Neural progenitor cell (in vitro differentiated cells): ENCODE measurements around the gene ST8SIA5. TPM values are rescaled to one million over a fixed set of nuclear protein-coding genes. Genes with fewer than 3 reads are reported as not detected.

ENCODE experiments used
- DNase-seq: peaks from one replicate; pipeline ENCODE4 v3.0.0-alpha.2; 2016; ENCODE audit warnings: low spot score
- H2AFZ ChIP-seq: fragments of 200-600 bp; sonication (generic); replicated peaks from 2 replicates; pipeline ENCODE4 v1.6.1; 2016; ENCODE audit warnings: antibody characterized with exemption
- H3F3A ChIP-seq: fragments of 200-600 bp; sonication (generic); 2 replicates; pipeline ENCODE4 v1.6.1; 2016; ENCODE audit warnings: antibody characterized with exemption, low read depth
- H3K27ac ChIP-seq: fragments of 200-600 bp; sonication (generic); 2 replicates; pipeline ENCODE4 v1.5.1; 2016; ENCODE audit warnings: mild to moderate bottlenecking
- H3K27me3 ChIP-seq: fragments of 200-600 bp; sonication (generic); 2 replicates; pipeline ENCODE4 v1.6.1; 2016; ENCODE audit warnings: mild to moderate bottlenecking, moderate library complexity
- H3K36me3 ChIP-seq: fragments of 200-600 bp; sonication (generic); 2 replicates; pipeline ENCODE4 v1.5.1; 2016
- H3K4me1 ChIP-seq: fragments of 200-600 bp; sonication (generic); 2 replicates; pipeline ENCODE4 v1.6.1; 2016; ENCODE audit warnings: mixed run types
- H3K4me2 ChIP-seq: fragments of 200-600 bp; sonication (generic); 2 replicates; pipeline ENCODE4 v1.6.1; 2016
- H3K4me3 ChIP-seq: fragments of 200-600 bp; sonication (generic); 2 replicates; pipeline ENCODE4 v1.5.1; 2016
- H3K79me2 ChIP-seq: fragments of 200-600 bp; sonication (generic); 2 replicates; pipeline ENCODE4 v1.6.1; 2016; ENCODE audit warnings: low read depth
- H3K9ac ChIP-seq: fragments of 200-600 bp; sonication (generic); 2 replicates; pipeline ENCODE4 v1.6.1; 2016
- H3K9me3 ChIP-seq: fragments of 200-600 bp; sonication (generic); 2 replicates; pipeline ENCODE4 v1.5.1; 2016; ENCODE audit warnings: low read depth
- H4K20me1 ChIP-seq: fragments of 200-600 bp; sonication (generic); 2 replicates; pipeline ENCODE4 v1.6.1; 2016; ENCODE audit warnings: low read depth
- H3K27ac Mint-ChIP-seq: 3 replicates; pipeline ENCODE4 v1.8.0; 2021; ENCODE audit warnings: mixed read lengths
- H3K27me3 Mint-ChIP-seq: 2 replicates; pipeline ENCODE4 v1.8.0; 2022; ENCODE audit warnings: low read depth, mild to moderate bottlenecking, inconsistent platforms, moderate library complexity, mixed read lengths; ENCODE audit not compliant: insufficient read depth
- H3K36me3 Mint-ChIP-seq: 3 replicates; pipeline ENCODE4 v1.8.0; 2021; ENCODE audit warnings: mixed read lengths
- H3K4me1 Mint-ChIP-seq: 3 replicates; pipeline ENCODE4 v1.8.0; 2021; ENCODE audit warnings: mixed read lengths
- H3K4me3 Mint-ChIP-seq: 3 replicates; pipeline ENCODE4 v1.8.0; 2021; ENCODE audit warnings: mild to moderate bottlenecking, moderate library complexity, mixed read lengths
- H3K9me3 Mint-ChIP-seq: 3 replicates; pipeline ENCODE4 v1.8.0; 2020; ENCODE audit warnings: mixed read lengths
- EZH2 ChIP-seq: fragments of 200-600 bp; sonication (generic); IDR thresholded peaks from 2 replicates; pipeline ENCODE4 v1.6.1; 2017; ENCODE audit warnings: antibody characterized with exemption, mild to moderate bottlenecking, moderate library complexity
- EZH2phosphoT487 ChIP-seq: fragments of 200-600 bp; sonication (generic); IDR thresholded peaks from 2 replicates; pipeline ENCODE4 v1.6.1; 2017; ENCODE audit warnings: antibody characterized with exemption
- total RNA-seq: library from RNA; depleted of rRNA; stranded (reverse); fragments of >200 nt; gene quantifications from 2 replicates; pipeline ENCODE4 v1.2.3, GENCODE V29; 2015; ENCODE audit warnings: low replicate concordance
- TF ChIP-seq, protein P1 (sequence below): fragments of 200-600 bp; sonication (generic); IDR thresholded peaks from 2 replicates; pipeline ENCODE4 v1.5.1; 2017; ENCODE audit warnings: antibody characterized with exemption, mild to moderate bottlenecking

ST8SIA5 gene
- total RNA-seq, 1 donor from 2014 or later, result 0.04 TPM

DNA sequence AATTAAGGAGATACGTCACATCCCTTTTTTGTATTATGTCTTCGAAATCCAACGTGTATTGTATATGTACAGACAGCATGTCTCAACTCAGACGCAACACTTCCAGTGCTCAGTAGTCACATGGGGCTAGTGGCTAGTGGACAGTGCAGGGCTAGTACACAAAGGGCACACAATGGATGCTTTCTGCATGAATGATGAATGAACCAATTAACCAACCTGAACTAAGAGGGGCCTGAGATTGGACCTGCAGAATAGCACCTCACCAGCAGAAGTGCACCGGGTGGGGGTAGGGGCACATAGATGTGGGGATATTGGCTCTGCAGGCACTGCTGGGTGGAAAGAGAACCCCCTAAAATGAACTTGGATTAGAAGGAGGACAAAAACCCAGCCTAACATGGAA is 20.7 kb downstream of the ST8SIA5 start:
- peaks cover 3% of the 10 kb centered on the region for H3K4me1 Mint-ChIP-seq
- Histone ChIP-seq H2AFZ (no peak overlapping the region), H3K36me3 (no peaks in the 10 kb centered on the region), H3K4me3 (no peak overlapping the region), H3K27me3 (no peaks in the 10 kb centered on the region), H4K20me1 (no peaks in the 10 kb centered on the region), H3K4me2 (no peak overlapping the region), H3K9me3 (no peaks in the 10 kb centered on the region), H3F3A (no peaks in the 10 kb centered on the region), H3K27ac (no peak overlapping the region), H3K79me2 (no peaks in the 10 kb centered on the region), H3K4me1 (no peaks in the 10 kb centered on the region), H3K9ac (no peak overlapping the region)
- H3K27me3 Mint-ChIP-seq, result peaks cover 5% of the 10 kb centered on the region
- no peak overlapping the region for H3K4me3 Mint-ChIP-seq
- H3K9me3 Mint-ChIP-seq, result peaks cover 9% of the 10 kb centered on the region
- H3K36me3 Mint-ChIP-seq, result no peaks in the 10 kb centered on the region
- no peak for TF ChIP-seq EZH2
- TF ChIP-seq, protein P1, sequence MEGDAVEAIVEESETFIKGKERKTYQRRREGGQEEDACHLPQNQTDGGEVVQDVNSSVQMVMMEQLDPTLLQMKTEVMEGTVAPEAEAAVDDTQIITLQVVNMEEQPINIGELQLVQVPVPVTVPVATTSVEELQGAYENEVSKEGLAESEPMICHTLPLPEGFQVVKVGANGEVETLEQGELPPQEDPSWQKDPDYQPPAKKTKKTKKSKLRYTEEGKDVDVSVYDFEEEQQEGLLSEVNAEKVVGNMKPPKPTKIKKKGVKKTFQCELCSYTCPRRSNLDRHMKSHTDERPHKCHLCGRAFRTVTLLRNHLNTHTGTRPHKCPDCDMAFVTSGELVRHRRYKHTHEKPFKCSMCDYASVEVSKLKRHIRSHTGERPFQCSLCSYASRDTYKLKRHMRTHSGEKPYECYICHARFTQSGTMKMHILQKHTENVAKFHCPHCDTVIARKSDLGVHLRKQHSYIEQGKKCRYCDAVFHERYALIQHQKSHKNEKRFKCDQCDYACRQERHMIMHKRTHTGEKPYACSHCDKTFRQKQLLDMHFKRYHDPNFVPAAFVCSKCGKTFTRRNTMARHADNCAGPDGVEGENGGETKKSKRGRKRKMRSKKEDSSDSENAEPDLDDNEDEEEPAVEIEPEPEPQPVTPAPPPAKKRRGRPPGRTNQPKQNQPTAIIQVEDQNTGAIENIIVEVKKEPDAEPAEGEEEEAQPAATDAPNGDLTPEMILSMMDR, result no peak
- no peak for TF ChIP-seq EZH2phosphoT487
- DNase-seq, result no peak
- H3K27ac Mint-ChIP-seq, result no peak overlapping the region

DNA sequence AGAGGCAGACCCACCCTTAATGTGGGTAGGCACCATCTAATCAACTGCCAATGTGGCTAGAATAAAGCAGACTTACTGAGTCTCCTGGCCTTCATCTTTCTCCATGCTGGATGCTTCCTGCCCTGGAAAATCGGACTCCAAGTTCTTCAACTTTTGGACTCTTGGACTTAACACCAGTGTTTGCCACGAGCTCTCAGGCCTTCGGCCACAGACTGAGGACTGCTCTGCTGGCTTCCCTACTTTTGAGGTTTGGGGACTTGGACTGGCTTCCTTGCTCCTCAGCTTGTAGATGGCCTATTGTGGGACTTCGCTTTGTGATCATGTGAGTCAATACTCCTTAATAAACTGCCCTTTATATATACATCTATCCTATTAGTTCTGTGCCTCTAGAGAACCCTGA is 21.9 kb downstream of the ST8SIA5 start:
- Histone ChIP-seq H3K79me2 (no peaks in the 10 kb centered on the region), H3K4me1 (no peaks in the 10 kb centered on the region), H3K4me2 (no peak overlapping the region), H3K9me3 (no peaks in the 10 kb centered on the region), H3K27ac (no peak overlapping the region), H3K27me3 (no peaks in the 10 kb centered on the region), H3K36me3 (no peaks in the 10 kb centered on the region), H3K4me3 (no peak overlapping the region), H2AFZ (no peak overlapping the region), H4K20me1 (no peaks in the 10 kb centered on the region), H3K9ac (no peak overlapping the region), H3F3A (no peaks in the 10 kb centered on the region)
- no peak for TF ChIP-seq EZH2phosphoT487
- no peak for TF ChIP-seq EZH2
- TF ChIP-seq, protein P1, result no peak
- H3K9me3 Mint-ChIP-seq, result peaks cover 15% of the 10 kb centered on the region
- H3K27me3 Mint-ChIP-seq, result peaks cover 5% of the 10 kb centered on the region
- no peak overlapping the region for H3K27ac Mint-ChIP-seq
- H3K4me1 Mint-ChIP-seq, result peaks cover 3% of the 10 kb centered on the region
- no peak overlapping the region for H3K4me3 Mint-ChIP-seq
- no peaks in the 10 kb centered on the region for H3K36me3 Mint-ChIP-seq
- DNase-seq, result no peak

DNA sequence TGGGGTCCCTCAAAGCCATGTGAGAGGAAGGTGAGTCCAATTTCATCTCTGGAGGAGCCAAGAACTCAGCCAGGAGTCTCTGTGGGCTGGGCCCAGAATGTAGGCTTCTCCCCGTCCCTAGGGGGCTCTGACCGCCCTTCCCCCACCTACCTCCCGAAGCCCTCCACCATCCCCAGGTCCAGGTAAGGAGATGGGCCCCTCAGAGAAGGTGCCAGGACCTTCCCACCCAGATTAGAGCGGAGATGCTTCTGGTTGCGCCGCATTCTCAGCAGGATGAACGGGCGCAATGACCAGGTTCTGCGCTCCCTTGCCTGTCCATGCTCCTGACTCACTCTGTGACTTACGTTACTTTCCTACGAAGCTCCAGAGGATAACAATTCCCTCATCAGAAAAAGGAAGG is 23.0 kb downstream of the ST8SIA5 start:
- H3F3A ChIP-seq, result no peaks in the 10 kb centered on the region
- H4K20me1 ChIP-seq, result no peaks in the 10 kb centered on the region
- H3K27me3 ChIP-seq, result no peaks in the 10 kb centered on the region
- no peaks in the 10 kb centered on the region for H3K36me3 ChIP-seq
- H3K4me2 ChIP-seq, result no peak overlapping the region
- no peaks in the 10 kb centered on the region for H3K36me3 Mint-ChIP-seq
- no peak overlapping the region for H3K4me3 ChIP-seq
- no peak for DNase-seq
- H3K9me3 ChIP-seq, result no peaks in the 10 kb centered on the region
- TF ChIP-seq EZH2 (no peak), EZH2phosphoT487 (no peak)
- TF ChIP-seq, protein P1, result no peak
- H3K27ac Mint-ChIP-seq, result no peak overlapping the region
- H2AFZ ChIP-seq, result no peak overlapping the region
- no peak overlapping the region for H3K27ac ChIP-seq
- no peak overlapping the region for H3K4me3 Mint-ChIP-seq
- peaks cover 23% of the 10 kb centered on the region for H3K9me3 Mint-ChIP-seq
- peaks cover 5% of the 10 kb centered on the region for H3K27me3 Mint-ChIP-seq
- H3K9ac ChIP-seq, result no peak overlapping the region
- no peaks in the 10 kb centered on the region for H3K4me1 ChIP-seq
- H3K4me1 Mint-ChIP-seq, result peaks cover 3% of the 10 kb centered on the region
- H3K79me2 ChIP-seq, result no peaks in the 10 kb centered on the region

DNA sequence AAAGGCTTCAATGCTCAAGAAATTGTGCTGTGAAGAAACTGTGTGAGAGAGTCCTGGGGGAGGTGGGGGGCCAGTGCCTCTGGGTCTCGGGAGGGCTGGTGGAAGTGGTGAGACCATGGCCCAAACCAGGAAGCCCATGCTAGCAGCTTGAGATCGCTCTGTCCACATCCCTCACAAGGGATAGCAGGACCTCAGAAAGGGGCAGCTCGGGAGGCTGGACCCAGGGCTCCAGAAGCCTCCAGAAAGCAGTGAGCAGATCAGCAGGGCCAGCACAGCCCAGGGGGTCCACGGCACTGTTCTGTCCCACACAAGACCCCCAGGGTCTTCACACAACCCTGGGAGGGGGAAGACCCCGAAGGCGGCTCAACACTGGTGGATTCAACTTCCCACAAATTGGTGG is 24.1 kb downstream of the ST8SIA5 start:
- Histone ChIP-seq H2AFZ (no peak overlapping the region), H3K4me3 (no peak overlapping the region), H4K20me1 (no peaks in the 10 kb centered on the region), H3K4me2 (no peak overlapping the region), H3K36me3 (no peaks in the 10 kb centered on the region), H3K4me1 (no peaks in the 10 kb centered on the region), H3K9me3 (no peaks in the 10 kb centered on the region), H3K27me3 (no peaks in the 10 kb centered on the region), H3K79me2 (no peaks in the 10 kb centered on the region), H3K9ac (no peak overlapping the region), H3K27ac (no peak overlapping the region), H3F3A (no peaks in the 10 kb centered on the region)
- H3K27me3 Mint-ChIP-seq, result peaks cover 5% of the 10 kb centered on the region
- peaks cover 3% of the 10 kb centered on the region for H3K4me1 Mint-ChIP-seq
- TF ChIP-seq, protein P1, result no peak
- TF ChIP-seq EZH2phosphoT487 (no peak), EZH2 (no peak)
- no peaks in the 10 kb centered on the region for H3K36me3 Mint-ChIP-seq
- no peak overlapping the region for H3K27ac Mint-ChIP-seq
- DNase-seq, result no peak
- peaks cover 25% of the 10 kb centered on the region for H3K9me3 Mint-ChIP-seq
- H3K4me3 Mint-ChIP-seq, result no peak overlapping the region
